Uterus (tissue), 2 donors: ENCODE data around the gene ORMDL2.

Experiments
- POLR2A ChIP-seq, 2 donors: fragments of 450-650 bp; IDR thresholded peaks; one replicate each; pipeline ENCODE4 v1.6.1; 2016; ENCODE audit warnings: antibody characterized with exemption in 2 of 2, mild to moderate bottlenecking in 1 of 2, moderate library complexity in 1 of 2
- TF ChIP-seq, protein P1 (sequence below), 4 experiments: fragments of 200-600 bp in 2 of 4; fragments of 450-650 bp in 2 of 4; sonication (generic) in 2 of 4; IDR thresholded peaks; one replicate each; pipeline ENCODE4 v1.5.1; 2016 to 2019; ENCODE audit warnings: antibody characterized with exemption in 4 of 4, mild to moderate bottlenecking in 2 of 4, moderate library complexity in 1 of 4

DNA sequence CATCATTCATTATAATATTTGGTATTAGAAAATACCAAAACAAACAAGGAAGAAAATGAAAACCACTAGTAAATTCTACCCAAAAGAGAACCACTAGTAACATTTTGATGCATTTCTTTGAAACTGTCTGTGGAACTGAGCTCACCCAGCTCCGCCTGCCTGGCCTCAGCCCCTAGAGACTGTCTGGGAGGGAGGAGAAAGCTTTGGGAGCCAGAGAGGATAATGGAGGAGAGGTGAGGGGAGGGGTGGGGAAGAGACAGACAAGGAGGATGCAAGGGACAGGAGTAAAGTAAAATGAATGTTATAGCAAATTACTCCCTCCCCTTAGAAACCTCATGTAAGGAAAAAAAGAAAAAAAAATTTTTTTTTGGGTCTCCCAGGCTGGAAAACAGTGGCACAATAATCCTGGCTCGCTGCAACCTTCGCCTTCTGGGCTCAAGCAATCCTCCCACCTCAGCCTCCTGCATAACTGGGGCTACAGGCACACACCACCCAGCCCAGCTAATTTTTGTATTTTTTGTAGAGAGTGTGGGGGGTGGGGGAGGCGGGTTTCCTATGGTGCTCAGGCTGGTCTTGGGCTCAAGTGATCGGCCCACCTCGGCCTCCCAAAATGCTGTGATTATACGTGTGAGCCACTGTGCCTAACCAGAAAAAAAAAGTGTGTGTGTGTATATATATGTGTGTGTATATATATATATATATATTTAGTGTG lies 28.1 kb downstream of the ORMDL2 start:
- TF ChIP-seq, protein P1, sequence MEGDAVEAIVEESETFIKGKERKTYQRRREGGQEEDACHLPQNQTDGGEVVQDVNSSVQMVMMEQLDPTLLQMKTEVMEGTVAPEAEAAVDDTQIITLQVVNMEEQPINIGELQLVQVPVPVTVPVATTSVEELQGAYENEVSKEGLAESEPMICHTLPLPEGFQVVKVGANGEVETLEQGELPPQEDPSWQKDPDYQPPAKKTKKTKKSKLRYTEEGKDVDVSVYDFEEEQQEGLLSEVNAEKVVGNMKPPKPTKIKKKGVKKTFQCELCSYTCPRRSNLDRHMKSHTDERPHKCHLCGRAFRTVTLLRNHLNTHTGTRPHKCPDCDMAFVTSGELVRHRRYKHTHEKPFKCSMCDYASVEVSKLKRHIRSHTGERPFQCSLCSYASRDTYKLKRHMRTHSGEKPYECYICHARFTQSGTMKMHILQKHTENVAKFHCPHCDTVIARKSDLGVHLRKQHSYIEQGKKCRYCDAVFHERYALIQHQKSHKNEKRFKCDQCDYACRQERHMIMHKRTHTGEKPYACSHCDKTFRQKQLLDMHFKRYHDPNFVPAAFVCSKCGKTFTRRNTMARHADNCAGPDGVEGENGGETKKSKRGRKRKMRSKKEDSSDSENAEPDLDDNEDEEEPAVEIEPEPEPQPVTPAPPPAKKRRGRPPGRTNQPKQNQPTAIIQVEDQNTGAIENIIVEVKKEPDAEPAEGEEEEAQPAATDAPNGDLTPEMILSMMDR (IDR thresholded peaks at IDR 0.05) = no peak
- TF ChIP-seq POLR2A (IDR thresholded peaks at IDR 0.05) = no peak
